IMR-90 (cell line): Measurements from ENCODE around the gene KRT10.

Experiments used
- BHLHE40 ChIP-seq: fragments of 150-350 bp; IDR thresholded peaks from 2 replicates; pipeline ENCODE4 v1.6.1; 2016; ENCODE audit warnings: mild to moderate bottlenecking, low read depth, low read length
- CHD1 ChIP-seq: IDR thresholded peaks from 2 replicates; pipeline ENCODE4 v1.6.1; 2012; ENCODE audit warnings: low read depth, low read length, improper control_type of control experiment
- FOS ChIP-seq: fragments of 150-350 bp; IDR thresholded peaks from 2 replicates; pipeline ENCODE4 v1.6.1; 2016; ENCODE audit warnings: low read depth, low read length
- MAFK ChIP-seq: IDR thresholded peaks from 2 replicates; pipeline ENCODE4 v1.6.1; 2012; ENCODE audit warnings: low read depth, low read length, improper control_type of control experiment
- POLR2A ChIP-seq: IDR thresholded peaks from 2 replicates; pipeline ENCODE4 v1.6.1; 2012; ENCODE audit warnings: mild to moderate bottlenecking, low read depth, low read length
- RAD21 ChIP-seq: IDR thresholded peaks from 2 replicates; pipeline ENCODE4 v1.6.1; 2012; ENCODE audit warnings: low read length, improper control_type of control experiment
- RFX5 ChIP-seq: IDR thresholded peaks from 2 replicates; pipeline ENCODE4 v1.8.0; 2012; ENCODE audit warnings: low read depth, mild to moderate bottlenecking, low read length, moderate library complexity
- USF2 ChIP-seq: fragments of 150-350 bp; IDR thresholded peaks from 2 replicates; pipeline ENCODE4 v1.6.1; 2017; ENCODE audit warnings: mild to moderate bottlenecking, antibody characterized with exemption, low read length, low read depth
- TF ChIP-seq, protein P1 (sequence below): conservative IDR thresholded peaks from 2 replicates; pipeline ENCODE4 v1.5.1; 2012; ENCODE audit warnings: mild to moderate bottlenecking, low read depth, low read length, improper control_type of control experiment
- TF ChIP-seq, protein P2 (sequence below): fragments of 150-350 bp; IDR thresholded peaks from 2 replicates; pipeline ENCODE4 v1.6.1; 2016; ENCODE audit warnings: low read depth, mild to moderate bottlenecking, low read length, moderate library complexity, borderline replicate concordance

DNA sequence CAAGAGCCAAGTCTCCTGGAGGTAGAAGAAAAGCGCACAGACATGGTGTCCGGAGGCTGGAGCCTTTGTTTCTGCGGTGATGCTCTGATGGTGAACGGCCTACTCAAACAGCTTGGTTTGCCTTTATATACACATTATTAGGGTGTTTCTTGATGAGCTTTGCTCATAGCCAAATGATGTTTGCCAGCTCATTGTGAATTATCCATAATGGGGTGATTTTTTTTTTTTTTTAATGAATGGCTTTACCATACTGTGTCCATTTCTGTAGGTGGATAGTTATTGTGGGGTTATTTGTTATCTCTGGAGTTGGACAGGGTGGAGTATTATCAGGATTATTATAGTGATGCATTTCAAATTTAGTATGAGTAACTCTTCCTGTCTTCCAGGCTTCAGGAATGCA, 40.0 kb downstream of the KRT10 start, which contains the start of gene KRT27:
- TF ChIP-seq MAFK, result no peak
- TF ChIP-seq, protein P1, sequence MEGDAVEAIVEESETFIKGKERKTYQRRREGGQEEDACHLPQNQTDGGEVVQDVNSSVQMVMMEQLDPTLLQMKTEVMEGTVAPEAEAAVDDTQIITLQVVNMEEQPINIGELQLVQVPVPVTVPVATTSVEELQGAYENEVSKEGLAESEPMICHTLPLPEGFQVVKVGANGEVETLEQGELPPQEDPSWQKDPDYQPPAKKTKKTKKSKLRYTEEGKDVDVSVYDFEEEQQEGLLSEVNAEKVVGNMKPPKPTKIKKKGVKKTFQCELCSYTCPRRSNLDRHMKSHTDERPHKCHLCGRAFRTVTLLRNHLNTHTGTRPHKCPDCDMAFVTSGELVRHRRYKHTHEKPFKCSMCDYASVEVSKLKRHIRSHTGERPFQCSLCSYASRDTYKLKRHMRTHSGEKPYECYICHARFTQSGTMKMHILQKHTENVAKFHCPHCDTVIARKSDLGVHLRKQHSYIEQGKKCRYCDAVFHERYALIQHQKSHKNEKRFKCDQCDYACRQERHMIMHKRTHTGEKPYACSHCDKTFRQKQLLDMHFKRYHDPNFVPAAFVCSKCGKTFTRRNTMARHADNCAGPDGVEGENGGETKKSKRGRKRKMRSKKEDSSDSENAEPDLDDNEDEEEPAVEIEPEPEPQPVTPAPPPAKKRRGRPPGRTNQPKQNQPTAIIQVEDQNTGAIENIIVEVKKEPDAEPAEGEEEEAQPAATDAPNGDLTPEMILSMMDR, result no peak
- TF ChIP-seq BHLHE40, result no peak
- no peak for TF ChIP-seq POLR2A
- no peak for TF ChIP-seq USF2
- TF ChIP-seq, protein P2, sequence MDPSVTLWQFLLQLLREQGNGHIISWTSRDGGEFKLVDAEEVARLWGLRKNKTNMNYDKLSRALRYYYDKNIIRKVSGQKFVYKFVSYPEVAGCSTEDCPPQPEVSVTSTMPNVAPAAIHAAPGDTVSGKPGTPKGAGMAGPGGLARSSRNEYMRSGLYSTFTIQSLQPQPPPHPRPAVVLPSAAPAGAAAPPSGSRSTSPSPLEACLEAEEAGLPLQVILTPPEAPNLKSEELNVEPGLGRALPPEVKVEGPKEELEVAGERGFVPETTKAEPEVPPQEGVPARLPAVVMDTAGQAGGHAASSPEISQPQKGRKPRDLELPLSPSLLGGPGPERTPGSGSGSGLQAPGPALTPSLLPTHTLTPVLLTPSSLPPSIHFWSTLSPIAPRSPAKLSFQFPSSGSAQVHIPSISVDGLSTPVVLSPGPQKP, result no peak
- TF ChIP-seq RAD21, result no peak
- TF ChIP-seq RFX5, result no peak
- no peak for TF ChIP-seq FOS
- no peak for TF ChIP-seq CHD1
